GM21528 (cell line): ENCODE results near the gene DOCK2.

Source experiments
- ATAC-seq: cut with Tn5 transposase; IDR thresholded peaks from one replicate; pipeline ENCODE4 v1.9.1; 2021; ENCODE audit warnings: mild to moderate bottlenecking, moderate library complexity; ENCODE audit not compliant: unreplicated experiment, low FRiP score

The DOCK2 gene

DNA sequence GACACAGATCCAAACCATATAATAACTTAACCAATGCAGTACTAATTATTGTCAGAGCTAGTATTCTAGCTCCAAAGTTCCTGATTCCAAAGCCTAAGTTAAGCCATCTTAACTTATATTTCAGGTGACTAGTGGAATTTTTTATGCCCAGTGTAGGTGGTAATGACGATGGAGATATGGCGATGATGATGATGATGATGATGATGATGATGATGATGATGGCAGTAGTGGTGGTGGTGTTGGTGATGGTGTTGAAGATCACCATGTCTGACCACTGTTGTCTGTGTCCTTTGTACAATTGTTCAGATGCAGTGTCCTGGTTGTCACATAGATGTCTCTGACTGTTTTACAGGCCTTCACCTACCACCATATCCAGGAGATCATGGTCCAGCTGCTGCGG lies 203.3 kb downstream of the DOCK2 start:
- no peak for ATAC-seq

DNA sequence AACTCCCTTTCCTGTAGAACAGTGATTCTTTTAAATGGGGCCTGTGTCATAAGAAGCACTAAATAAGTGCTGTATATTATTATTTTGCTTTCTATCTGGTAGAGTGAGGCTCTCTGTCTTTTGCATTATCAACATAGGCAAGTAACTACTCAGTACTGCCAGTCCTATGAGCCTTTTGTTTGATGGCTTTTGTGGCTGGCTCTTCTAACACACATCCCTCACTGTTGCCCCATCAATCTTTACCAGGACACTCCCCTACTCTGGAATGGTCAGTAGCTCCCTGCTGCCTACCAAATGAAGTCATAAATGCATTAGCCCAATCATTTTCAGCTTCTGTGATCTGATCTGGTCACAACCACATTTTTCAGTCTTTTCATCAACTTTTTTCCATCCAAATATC lies 205.6 kb downstream of the DOCK2 start:
- ATAC-seq = no peak

DNA sequence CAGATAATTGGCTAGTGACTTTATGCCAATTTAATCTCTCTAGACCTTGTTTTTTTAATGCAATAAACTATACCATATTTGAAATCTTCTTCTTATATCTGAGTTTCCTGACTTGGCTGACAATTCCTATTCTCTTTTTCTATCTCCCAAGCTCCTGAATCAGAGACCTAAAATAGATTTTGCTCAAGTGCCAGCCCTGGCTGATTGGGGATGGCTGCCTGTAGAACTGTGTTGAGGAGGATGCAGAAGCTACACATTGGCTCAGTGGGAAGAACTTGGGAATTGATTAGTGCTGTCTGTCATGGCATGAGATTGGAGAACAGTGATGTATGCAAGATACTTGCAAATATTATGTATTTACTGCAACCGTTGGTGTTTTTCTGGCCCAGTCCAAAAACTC lies 210.4 kb downstream of the DOCK2 start:
- ATAC-seq = no peak

DNA sequence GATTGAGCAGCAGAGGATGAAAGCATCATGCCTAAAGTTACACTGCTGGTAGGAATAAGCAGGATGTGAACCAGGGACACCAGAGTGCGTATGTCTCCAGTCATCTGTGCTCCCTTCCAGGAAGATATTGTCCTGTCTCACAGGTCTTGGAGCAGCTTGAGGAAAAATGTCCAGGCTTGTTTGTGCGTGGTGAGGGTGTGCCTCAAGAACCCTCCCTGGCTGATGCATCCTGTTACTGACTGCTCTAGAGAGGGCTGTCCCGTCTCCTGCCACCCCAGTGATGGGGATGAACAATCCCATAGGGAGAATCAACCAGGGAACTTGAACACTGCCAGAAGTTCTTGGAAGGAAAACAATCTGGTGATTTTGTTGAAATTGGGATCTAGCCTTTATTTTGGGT lies 211.2 kb downstream of the DOCK2 start:
- no peak for ATAC-seq

DNA sequence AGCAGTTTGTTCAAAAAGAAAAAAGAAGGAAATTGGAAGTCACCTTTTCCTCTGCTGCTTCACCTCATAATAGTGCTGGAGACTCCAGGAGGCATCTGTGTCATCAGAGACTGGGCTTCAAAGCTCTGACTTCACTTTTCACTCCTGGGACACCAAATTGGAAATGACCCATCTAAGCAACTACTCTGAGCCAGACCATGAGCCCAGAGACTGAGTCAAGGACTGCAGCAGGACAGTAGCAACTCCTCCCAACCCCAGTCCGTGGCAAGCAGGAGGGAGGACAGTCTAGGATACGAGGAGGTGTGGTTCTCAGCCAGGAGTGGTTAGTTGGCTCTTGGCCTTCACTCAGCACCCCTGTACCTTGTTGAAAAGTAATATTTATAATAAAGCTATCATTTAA lies 211.7 kb downstream of the DOCK2 start:
- no peak for ATAC-seq

DNA sequence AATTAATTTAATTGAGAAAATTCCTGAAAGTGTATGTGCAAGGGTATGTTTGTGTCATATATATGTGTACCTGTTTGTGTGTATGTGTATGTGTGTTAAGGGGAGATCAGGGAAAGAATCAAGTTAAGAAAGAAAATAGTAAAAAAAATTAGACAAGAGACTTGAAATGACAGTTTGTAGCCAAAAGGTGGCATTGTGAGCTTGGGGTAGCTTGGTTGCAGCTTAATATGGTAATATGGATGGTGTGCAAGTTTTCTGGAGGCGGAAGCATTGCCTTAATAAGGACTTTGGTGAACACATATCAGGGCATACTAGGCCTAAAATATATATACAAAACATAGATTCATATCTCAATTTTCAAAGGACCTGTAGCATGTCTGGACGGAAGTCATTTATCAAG lies 213.3 kb downstream of the DOCK2 start:
- ATAC-seq = no peak

DNA sequence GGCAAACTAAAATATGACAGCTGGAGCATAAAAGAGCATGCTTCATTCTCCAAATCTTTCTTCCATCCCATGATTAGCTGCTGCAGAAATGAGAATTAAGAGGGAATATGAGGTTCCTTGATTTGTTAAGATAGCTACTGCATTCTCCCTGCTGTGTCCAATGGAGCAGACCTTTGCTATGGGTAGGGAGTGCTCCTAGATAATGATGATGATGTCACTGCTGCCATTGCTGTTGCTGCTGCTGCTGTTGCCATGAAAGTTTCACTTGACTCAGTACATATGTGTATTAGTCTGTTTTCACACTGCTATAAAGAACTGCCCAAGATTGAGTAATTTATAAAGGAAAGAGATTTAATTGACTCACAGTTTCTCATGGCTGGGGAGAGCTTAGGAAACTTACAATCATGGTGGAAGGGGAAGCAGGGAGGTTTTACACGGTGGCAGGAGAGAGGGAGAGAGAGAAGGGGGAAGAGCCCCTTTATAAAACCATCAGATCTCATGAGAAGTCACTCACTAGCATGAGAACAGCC lies 214.3 kb downstream of the DOCK2 start:
- no peak for ATAC-seq

DNA sequence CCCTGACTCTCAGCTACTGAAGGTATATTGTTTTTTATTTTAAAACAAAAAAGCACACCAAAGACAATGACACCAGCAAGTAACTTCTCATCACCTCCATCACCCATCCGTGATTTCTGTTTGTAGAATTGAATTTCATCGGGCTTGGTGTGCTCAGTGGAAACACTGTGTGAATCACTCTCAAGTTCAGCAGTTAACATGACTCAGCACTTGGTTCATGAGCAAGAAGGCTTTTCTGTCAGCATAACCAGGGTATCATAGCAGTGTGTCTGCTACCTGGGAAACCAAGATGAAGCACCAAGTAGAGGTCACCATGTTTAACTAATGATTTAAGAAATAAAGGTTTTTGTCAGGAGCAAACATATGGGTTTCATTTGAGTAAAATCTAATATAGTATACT lies 219.5 kb downstream of the DOCK2 start:
- no peak for ATAC-seq

DNA sequence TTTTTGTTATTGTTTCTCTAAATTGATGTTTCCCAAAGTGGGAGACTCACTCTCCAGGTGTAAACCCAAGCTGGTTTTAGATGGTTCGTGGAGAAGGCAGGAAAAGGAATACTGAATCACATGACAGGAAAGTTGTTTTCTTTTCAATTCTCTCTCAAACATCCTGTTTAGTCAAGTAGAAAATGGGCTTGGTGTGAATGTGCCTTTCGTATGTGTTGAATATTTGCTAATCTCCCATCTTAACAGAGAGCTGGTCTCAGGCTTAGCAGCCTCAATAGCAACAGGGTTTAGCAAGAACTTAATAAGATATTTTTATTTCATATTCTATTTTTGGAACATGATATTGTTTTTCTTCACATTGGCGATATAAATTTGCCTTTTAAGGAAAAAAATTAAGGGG lies 223.5 kb downstream of the DOCK2 start:
- no peak for ATAC-seq

DNA sequence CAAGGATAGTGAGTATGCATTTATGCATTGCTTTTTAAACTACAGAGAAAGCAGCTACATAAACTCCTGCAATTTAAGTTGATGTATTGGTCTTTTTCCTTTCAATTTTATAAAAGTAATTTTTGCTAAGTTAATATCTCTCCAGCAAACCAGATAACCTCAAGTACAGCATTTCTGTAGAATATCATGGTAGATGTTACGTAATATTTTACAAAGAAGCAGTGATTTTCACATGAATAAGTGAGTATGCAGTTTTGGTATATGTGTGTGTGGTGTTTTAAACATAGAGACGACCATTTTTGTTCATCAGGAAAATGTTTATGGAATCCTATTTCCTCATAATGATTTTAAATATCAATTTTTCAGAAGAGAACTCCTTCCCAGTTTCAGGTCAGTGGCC lies 224.4 kb downstream of the DOCK2 start:
- ATAC-seq = no peak

DNA sequence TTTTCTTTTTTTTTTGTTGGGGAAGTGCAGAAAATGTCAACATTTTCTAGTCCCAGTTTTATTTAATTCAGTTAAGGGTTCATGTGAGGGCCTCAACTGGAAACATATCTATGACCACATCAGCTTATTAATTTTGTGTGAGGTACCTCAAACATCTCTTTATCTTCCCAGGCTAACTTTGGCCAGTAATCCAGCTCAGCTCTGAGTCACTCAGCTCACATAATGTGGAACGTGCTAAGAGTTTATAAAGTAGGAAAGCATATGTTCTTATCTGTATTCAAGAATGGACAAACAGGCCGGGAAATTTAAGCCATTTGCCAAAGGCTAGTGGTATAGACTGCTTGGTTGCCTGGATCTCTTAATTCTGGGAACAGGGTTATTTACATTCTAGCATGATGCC lies 224.9 kb downstream of the DOCK2 start:
- ATAC-seq = no peak

DNA sequence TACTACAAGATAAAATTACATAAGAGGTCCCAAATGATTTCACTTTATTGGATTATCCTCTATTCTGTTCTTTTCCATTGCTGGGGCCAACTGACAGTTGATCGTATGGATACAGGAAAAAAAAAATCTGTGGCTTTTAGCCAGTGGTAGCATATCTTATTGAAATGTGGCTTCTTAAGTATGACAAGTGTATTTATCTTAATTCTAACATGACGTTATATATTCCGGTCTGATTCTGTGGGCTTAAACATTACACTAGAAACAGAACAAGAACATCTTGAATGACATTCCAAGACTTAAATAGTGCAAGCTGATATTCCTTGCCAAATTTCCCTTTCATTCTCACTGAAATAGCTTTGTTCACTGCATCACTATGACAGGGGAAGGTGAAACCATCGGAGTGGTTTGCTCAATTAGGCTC lies 225.3 kb downstream of the DOCK2 start:
- no peak for ATAC-seq

DNA sequence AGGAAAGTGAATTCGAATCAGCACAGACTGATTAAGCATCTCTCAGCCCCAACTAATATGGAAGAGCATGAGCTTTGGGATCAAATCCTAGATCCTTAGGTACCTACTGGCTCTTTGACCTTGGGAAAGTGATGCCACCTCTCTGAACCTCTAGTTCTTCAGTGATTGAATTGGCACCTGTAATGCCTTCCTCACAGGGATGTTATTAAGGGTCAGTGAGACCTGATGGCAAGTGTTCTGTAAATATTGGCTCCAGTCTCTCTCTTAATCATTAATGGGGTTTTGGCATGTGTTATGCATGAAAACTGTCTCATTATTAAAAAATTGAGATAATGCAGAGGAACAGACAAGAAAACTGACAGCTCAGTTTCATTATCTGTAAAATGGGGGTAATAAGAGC lies 227.4 kb downstream of the DOCK2 start:
- no peak for ATAC-seq

DNA sequence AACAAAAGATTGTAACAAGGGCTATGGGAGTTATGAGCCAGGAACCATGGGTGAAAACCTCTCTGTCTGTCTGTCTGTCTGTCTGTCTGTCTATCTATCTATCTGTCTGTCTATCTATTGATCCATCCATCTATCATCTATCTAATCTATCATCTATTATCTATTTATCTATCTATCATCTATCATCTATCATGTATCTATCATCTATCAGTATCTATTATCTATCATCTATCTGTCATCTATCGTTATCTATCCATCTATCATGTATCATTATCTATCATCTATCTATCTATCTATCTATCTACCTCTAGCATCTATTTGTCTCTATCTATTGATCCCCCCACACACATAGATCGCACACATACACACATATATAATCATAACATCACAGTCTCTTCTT lies 230.3 kb downstream of the DOCK2 start:
- no peak for ATAC-seq

DNA sequence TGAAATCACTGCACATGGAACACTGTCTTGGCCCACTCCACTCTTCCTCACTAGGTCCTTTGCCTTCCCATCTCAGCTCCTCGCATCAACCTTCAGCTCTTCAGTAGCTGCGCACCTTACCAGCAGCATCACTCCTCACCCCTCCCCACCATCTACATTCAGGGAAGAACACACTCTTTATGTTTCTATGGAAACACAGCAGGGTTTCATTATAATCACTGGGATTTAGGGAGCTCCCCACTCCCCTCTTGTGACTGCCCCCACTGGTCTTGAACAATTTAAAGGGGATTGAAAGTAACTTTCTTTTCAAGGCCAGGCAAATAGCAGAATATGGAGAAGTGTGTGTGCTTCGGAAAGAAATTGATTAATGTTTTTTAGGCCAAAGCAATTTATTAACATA lies 232.0 kb downstream of the DOCK2 start:
- no peak for ATAC-seq

DNA sequence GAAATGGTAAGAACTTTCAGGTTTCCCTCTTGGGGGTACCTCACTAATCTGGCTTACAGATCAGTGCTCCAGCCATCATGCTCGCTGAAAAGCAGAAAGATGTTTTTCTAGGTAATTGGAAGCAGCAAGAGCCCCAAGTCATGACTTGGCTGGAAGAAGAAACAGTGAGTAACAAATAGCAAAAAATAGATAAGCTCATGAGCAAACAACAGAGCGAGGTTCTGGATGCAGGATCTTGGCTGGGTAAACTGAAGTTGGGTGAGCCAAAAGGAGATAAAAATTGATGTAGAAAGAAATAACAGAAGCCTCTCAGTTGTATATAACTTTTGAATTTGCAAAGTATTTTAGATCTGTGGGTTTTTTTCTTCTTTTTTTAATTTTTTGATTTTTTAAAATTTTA lies 233.1 kb downstream of the DOCK2 start:
- no peak for ATAC-seq

DNA sequence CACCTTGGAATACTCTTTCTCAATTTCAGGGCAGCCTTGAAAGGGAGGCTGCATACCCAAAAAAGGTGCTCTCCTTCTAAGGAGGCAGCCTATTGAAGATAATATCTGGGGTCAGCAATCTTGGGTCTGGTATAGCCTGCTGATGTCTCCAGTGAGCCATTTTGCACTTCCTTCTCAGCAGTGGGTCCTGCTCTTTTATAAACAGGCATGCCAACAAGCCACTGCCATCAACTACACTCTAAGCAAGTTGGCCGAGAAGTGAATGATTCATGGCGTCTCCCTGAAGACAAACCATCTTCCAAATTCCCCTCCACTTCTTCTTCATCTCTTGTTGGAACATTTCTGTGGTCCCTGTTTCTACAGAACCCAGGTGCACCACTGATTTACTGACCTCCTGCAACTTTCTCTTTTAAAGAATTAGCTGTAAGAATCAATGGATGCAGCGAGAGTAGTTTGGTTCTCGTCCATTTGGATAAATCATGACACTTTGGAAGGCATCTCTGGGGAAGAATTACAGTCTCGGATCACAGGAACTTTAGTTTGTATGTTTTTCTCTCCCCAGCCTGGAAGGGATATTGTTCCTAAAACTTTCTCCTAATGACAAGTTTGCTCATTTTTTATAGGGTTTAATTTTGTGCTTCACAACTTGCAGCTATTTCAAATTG lies 234.9 kb downstream of the DOCK2 start:
- ATAC-seq = no peak

DNA sequence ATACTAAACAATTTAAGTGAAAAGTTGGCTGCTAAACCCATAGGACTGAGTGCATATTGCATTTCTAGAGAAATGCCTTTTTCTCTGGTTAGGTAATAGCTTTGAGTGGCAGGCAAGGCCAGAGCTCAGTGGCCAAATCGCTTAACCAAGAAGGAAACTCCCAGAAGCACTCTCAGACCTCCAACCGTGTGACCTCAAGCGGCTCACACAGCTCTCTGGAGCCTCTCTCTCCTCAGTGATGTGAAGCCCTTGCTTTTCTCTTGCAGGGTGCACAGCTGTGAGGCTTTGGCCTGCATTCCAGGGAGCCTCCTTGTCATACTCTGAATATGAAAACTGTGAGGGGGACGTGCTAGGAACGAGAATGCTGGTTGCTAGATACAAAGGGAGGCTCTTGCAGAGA lies 236.6 kb downstream of the DOCK2 start:
- no peak for ATAC-seq

DNA sequence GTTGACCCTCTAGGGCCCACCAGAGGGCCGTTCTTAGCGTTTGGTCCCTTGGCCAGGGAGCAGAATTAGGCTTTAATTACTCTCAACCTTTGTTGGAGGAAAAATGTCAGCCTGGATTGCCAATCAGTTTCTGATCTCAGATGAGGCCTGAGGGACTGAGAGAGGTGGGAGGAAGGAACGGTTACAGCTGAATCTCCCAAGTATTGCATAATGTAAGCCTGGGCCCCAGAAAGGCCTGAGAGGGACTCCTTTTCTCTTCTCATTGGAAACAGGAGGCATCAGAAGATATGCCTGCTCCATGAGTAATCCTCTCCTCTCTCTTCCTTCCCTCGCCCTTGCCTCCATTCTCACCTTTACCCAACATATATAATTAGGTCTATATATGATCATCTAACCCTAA lies 237.5 kb downstream of the DOCK2 start:
- no peak for ATAC-seq

DNA sequence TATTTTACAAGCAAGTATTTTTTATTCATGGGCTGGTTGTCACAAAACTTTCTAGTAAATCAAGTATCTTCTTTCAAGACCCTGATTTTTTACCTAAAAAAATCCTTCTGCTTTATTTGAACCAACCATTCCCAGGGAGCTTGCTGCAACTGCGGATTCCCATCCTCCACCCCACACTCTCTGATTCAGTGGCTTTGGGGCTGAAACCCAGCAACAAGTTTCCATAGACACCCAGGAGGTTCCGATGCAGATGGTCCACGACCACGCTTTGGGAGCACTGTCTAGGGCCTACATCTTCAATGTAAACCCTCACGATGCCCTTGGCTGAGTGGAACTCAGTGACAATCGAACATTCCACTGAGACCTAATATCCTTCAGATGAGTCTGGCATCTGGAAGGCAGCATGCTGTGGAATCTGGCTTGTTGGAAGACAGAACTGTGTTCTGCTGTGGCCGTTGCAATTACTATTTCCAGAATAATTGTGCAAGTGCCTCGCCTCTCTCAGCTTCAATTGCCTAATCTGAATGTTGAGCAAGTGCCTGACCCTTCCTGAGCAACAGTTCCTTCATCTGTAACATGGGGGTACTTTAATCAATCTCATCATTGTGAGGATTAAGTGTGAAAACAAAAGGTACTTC lies 238.1 kb downstream of the DOCK2 start:
- ATAC-seq = no peak

DNA sequence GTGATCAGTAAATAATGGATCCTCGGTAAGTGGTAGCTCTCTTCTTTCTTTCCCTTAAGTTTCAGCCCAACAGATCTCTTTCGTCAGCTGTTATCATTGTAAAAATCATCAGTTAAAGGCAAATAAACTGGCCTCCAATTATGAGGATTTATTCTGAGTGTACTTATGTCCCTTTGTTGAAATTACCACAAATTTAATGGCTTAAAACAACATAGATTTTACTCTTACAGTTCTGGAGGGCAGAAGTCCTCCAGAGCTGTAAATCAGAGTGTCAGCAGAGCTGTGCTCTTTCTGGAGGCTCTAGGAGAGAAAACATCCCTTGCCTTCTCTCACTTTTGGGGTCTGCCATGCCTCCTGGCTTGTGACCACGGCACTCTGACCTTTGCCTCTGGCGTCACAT lies 238.7 kb downstream of the DOCK2 start:
- ATAC-seq = no peak

DNA sequence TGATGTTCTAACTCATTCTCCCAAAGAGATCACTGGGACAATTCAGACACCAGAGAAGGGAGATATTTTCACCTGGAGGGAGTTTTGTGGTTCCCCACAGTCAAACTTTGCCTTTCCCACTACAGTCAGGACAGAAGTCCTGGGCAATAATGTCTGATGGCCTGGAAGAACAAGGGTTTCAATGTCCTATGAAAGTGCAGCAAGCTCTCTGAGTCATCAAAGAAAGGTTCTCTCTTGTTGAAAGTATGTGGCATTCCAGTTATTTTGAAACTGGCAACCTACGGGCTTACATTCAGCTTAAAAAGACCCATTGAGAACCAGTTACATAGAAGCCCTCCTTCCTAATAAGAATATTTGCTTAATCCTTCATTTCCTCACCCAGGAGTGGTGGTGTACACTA lies 239.3 kb downstream of the DOCK2 start:
- no peak for ATAC-seq
